A172 (cell line): Measurements from ENCODE around the gene MDC1. TPM values are rescaled to one million over a fixed set of nuclear protein-coding genes. Genes with fewer than 3 reads are reported as not detected.
"Not testable (repeated sequence)": the region's sequence is repeated elsewhere in the genome, so short reads cannot be mapped to it uniquely, and the experiment has no call there.

ENCODE experiments used
- DNase-seq: peaks from one replicate; pipeline ENCODE4 v3.0.0-alpha.2; 2015; ENCODE audit warnings: low spot score
- total RNA-seq: library from RNA; depleted of rRNA; stranded (reverse); fragments of >200 nt; shearing (Covaris generic); gene quantifications from 2 replicates; pipeline ENCODE4 v1.2.3, GENCODE V29; 2014

Gene MDC1
- total RNA-seq, 1 experiment from 2014 or later = 7.6 TPM

DNA sequence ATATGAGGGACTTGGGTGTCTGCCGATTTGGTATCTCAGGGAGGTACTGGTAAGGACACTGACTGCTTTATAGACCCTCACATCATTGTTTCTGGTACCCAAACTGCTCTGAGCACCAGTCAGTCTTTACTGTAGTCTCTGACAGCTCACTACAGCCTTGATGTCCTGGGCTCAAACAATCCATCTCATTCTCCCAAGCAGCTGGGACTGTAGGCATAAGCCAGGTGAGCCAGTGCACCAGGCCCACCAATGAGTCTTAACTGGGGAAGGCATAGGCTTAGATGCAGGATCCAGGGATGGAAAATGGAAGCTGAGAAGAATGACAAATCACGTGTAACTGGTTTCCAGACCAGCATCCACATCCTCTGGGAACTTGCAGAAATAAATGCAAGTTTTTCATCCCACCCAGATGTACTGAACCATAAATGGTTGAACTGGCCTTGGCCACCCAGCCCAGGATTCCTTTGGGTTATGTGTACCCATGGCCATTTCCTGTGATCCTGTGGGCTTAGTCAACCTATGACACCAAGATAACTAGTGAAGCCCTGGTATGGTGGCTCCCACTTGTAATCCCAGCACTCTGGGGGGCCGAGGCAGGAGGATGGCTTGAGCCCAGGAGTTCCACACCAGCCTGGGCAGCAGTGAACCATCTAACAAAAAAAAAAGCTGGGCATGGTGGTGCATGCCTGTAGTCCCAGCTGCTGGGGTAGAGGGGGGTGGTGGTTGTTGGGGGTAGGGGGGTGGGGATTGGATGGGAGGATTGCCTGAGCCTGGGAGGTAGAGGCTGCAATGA lies 8.8 kb upstream of the MDC1 start:
- DNase-seq = peak; percentile 76

DNA sequence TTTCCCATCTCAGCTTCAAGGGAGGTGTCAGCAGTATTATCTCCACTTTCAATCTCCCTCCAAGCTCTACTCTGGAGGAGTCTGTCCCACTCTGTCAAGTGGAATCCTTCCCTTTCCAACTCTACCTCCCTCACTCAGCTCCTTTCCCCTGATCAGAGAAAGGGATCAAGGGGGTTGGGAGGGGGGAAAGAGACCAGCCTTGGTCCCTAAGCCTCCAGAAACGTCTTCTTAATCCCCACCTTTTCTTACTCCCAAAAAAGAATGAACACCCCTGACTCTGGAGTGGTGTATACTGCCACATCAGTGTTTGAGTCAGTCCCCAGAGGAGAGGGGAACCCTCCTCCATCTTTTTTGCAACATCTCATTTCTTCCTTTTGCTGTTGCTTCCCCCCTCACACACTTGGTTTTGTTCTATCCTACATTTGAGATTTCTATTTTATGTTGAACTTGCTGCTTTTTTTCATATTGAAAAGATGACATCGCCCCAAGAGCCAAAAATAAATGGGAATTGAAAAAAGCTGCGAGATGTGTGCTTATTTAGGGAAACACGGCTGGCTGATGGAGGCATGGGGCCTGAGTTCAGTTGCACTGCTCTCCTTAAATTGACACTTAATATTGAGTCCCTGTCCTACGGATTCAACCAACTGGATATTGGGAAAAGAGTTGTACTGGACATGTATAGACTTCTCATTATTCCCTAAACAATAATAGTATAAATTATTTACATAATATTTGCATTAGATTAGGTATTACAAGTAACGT lies 8.0 kb upstream of the MDC1 start:
- peak; percentile 25 for DNase-seq

DNA sequence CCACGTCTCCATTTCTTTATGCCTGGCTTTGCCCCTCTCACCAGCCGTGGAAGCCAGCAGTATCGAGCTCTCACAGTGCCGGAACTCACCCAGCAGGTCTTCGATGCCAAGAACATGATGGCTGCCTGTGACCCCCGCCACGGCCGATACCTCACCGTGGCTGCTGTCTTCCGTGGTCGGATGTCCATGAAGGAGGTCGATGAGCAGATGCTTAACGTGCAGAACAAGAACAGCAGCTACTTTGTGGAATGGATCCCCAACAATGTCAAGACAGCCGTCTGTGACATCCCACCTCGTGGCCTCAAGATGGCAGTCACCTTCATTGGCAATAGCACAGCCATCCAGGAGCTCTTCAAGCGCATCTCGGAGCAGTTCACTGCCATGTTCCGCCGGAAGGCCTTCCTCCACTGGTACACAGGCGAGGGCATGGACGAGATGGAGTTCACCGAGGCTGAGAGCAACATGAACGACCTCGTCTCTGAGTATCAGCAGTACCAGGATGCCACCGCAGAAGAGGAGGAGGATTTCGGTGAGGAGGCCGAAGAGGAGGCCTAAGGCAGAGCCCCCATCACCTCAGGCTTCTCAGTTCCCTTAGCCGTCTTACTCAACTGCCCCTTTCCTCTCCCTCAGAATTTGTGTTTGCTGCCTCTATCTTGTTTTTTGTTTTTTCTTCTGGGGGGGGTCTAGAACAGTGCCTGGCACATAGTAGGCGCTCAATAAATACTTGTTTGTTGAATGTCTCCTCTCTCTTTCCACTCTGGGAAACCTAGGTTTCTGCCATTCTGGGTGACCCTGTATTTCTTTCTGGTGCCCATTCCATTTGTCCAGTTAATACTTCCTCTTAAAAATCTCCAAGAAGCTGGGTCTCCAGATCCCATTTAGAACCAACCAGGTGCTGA lies 7.0 kb upstream of the MDC1 start:
- DNase-seq = peak; percentile 19

DNA sequence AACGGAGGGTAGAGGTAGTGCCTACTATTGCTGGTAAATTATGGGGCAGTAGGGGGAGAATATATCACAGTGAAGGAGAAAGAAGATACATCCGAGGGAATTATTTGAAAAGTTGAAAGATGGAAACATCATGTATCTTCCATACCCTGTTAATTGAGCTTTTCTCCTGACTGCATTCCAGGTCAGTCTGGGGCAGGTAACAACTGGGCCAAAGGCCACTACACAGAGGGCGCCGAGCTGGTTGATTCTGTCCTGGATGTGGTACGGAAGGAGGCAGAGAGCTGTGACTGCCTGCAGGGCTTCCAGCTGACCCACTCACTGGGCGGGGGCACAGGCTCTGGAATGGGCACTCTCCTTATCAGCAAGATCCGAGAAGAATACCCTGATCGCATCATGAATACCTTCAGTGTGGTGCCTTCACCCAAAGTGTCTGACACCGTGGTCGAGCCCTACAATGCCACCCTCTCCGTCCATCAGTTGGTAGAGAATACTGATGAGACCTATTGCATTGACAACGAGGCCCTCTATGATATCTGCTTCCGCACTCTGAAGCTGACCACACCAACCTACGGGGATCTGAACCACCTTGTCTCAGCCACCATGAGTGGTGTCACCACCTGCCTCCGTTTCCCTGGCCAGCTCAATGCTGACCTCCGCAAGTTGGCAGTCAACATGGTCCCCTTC lies 6.2 kb upstream of the MDC1 start:
- not testable (repeated sequence) for DNase-seq

DNA sequence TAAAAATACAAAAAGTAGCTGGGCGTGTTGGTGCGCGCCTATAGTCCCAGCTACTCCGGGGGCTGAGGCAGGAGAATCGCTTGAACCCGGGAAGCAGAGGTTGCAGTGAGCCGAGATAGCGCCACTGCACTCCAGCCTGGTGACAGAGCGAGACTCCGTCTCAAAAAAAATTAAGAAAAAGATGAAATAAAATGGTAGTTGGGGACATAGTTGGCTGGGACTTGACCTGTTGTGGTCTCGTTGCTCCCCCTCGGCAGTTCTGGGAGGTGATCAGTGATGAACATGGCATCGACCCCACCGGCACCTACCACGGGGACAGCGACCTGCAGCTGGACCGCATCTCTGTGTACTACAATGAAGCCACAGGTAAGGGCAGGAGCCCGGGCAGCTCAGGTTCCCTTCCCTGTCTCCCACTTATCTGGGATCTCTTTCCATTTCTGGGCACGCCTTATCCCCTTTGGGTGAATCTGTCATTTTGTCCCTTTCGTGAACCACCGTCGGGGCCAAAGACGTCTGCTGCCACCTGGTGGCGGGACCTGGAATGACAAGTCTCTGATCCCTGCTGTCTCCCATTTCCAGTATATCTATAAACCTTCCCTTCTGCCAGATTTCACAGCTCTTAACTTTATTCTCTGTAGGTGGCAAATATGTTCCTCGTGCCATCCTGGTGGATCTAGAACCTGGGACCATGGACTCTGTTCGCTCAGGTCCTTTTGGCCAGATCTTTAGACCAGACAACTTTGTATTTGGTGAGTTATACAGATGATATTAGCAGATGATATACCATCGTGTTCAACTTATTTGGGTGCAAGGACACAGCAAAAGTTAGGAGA lies 5.4 kb upstream of the MDC1 start:
- DNase-seq = peak; percentile 71

DNA sequence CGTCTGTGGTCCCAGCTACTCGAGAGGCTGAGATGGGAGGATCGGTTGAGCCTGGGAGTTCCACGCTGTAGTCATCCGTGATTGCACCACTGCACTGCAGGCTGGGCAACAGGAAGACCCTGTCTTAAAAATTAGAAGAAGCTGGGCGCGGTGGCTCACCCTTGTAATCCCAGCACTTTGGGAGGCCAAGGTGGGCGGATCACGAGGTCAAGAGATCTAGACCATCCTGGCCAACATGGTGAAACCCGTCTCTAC lies 4.9 kb upstream of the MDC1 start:
- DNase-seq = not testable (repeated sequence)

DNA sequence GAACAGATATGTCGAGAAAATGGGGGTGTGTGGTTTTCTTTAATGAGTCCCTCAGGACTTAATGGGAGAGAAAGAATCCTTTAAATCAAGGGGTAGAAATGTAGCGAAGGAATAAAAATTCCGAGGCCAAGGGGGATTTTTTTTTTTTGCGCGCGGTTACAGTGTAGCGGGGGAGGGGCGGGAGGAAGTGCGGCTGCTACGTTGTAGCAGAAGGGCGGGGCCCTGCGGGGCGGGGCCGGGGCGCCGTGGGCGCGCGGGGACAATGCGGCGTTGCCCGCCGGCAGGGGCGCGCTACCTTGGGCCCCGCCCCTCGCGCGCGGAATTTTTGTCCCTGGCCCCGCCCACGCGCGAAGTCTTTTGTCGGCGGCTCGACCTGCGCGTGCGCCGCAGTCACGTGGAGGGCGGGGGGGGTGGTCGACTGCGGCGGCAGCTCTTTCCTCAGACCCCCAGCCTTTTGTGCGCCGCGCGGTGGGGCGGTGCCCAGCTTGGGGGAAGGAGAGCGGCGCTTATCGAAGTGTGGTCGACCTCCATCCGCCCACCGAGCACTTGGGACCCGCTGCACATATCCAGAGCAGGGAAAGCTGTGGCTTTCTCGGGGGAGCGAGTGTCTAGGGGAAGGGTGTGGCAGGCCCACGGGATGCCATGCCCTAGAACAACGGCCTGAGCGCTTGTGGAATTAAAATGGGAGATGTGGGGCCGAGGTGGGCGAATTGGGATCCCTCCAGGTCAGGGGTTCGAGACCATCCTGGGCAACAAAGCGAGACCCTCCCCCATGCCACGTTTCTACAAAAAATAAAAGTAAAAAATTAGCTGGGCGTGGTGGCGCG lies 4.3 kb upstream of the MDC1 start:
- peak; percentile 73 for DNase-seq

DNA sequence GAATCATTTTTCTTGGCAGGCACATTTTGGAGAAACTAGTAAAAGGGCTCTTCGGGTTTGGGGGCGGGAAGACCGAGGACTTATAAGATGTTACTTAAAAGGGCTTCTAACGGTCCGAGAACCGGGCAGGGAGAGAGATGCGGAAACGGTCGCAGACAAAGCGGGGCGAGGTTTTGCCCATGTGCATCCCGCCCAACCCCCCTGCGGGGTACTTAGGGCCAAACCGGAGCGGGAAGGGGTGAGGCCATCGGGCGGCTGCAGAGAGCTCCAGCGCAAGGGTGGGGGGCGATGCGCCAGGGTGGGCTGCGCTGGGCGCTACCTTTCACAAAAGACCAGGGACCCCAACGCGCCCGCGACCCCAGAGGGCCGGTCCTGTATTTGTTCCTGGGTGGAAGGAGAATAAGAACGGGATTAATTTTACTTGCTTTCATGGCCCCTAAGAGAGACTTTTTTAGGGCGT lies 3.7 kb upstream of the MDC1 start:
- peak; percentile 33 for DNase-seq

DNA sequence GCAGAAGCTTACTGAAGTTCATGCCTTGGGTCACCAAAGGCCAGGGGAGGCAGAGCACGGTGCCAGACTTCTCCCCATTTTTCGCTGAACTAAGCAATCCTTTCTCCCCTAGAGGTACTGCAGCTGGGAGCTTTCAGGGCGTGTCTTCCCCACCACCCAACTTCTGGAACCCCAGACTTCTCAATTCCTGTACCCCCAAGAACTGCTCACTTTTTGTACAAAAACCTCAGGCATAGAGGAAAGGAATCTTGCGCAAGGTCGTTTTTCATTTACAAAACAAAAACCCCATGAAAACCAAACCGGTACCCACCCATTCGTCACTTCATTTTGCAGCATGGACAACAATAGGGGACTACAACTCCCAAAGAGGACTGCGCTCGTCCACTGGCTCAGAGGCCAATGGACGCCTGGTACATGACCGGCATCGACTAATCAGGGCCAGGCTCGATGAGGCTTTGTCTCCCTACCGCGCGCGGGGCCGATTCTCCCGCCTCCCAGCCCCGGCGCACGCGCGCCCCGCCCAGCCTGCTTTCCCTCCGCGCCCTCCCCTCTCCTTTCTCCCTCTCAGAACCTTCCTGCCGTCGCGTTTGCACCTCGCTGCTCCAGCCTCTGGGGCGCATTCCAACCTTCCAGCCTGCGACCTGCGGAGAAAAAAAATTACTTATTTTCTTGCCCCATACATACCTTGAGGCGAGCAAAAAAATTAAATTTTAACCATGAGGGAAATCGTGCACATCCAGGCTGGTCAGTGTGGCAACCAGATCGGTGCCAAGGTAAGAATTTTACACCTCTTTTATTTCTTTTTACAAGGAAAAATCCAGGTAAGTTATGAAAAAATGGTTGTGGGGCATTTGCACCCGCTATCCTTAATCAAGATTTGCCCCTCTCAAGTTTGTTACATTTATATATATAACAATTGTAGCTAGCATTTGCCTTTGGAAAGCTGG lies 3.0 kb upstream of the MDC1 start, which contains the start of gene TUBB:
Gene TUBB (plus strand): TSS at position 562 of the 947 bp plus-strand sequence. CDS start 155 bp downstream, at position 717.
- DNase-seq = peak; percentile 97

DNA sequence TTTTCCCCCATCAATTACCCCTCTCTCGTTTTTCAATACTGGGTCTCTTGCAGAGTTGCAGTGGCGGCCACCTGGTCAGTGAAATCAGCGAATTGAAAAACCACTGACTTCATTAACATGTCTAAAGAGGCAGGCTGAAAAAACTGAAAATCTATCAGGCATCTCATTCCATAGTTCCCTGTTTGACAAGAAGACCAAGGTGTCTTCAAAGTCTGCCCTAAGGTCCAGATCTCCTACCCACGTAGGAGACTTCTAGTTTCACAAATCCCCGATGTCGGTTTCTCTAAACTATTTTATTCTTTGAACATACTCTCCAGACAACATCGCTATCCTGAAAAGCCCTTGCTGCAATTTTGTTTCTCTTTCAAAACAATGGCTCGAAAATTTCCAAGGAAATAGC lies 2.3 kb upstream of the MDC1 start:
- no peak for DNase-seq

DNA sequence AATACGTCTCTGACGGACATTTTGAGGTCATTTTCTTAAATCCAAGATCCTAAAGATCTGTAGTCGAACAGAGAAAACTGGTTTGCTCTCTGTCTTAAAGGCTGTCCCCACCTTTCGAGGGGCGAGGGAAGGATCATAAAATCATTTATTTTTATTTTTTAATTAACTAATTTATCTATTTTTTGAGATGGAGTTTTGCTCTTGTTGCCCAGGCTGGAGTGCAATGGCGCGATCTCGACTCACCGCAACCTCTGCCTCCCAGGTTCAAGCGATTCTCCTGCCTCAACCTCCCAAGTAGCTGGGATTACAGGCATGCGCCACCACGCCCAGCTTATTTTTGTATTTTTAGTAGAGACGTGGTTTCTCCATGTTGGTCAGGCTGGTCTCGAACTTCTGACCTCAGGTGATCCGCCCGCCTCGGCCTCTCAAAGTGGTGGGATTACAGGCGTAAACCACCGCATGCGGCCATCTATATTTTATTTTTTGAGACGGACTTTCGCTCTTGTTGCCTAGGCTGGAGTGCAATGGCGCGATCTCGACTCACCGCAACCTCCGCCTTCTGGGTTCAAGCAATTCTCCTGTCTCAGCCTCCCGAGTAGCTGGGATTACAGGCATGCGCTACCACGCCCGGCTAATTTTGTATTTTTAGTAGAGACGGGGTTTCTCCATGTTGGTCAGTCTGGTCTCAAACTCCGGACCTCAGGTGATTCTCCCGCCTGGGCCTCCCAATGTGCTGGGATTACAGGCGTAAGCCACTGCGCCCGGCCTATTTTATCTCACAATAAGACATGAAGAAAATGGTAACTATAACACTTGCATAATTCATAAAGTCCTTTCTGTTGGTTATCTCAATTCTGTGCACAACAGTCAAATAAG lies 1.0 kb upstream of the MDC1 start:
- not testable (repeated sequence) for DNase-seq

DNA sequence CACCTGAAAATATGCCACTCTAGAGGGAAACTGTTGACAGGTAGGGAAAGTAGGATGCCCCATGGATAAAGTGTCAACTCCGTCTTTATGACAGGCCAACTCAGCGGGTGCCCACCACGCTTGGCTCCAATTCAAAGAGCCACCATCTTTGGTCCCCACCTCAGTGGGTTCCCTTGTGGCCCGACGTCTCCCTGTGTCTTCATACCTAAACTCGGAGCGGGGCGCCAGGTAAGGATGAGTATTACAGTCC lies 277 bp downstream of the MDC1 start:
- DNase-seq = no peak

DNA sequence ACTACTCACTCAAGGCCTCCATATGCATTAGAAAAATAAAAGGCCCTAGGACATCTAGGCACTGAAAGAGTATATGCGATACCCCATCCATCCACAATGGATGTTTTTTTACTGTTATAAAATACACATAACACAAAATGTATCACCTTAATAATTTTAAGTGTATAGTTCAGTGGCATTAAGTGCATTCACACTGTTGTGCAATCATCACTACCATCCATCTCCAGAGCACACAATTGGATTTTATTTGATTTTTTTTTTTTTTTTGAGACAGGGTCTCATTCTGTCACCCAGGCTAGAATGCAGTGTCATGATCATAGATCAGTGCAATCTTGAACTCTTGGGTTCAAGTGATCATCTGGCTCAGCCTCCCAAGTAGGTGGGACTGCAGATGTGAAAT lies 2.8 kb downstream of the MDC1 start:
- no peak for DNase-seq

DNA sequence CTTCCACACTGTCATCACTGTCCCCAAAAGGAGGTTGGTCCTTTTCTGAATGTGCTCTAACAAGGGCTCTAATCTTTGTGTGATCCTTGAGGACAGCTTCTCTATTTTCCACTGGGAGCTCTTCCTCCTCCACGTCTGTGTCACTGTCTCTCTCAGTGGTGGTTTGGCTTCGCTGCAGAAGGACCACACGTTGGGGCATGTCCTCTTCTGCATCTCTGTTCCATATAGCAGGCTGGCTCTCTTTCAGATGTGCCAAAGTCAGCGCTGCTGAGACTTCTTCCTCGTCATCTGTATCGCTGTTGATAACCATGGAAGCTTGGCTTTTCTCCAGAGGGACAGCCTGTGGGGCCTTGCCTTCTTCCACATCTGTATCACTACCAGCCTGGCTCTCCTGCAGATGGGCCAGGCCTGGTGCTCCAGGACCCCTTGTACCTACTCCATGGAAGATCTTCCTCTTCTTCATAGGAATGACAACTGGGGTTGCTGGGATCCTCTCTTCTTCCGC lies 4.6 kb downstream of the MDC1 start:
- no peak for DNase-seq

DNA sequence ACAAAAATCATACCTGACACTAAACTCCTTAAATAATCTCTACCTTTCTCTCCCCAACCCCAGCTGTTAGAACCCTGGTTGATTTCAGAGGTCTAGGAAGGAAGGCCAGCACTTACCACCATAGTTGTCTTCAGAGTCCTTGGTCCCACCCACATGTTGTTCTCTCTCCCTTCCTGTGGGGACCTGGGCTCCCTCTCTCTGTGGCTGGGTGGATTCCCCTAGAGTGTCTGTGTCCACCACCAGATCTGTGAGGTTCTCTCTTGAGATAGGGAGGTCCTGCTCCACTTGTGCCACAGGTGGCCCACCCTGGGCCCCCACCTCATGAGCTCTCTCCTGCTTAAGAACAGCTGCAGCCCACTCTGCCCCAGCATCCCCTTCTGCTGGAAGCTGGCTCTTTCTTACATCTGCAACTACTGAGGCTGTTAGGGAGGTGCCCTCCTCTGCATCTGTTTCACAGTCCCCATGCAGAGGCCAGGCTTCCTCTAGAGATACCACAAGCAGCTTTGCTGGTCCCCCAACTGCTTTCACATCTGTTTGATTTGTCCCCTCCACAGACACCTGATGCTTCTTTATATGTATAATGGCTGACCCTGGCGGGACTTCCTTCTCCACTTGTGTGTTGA lies 5.2 kb downstream of the MDC1 start:
- no peak for DNase-seq

DNA sequence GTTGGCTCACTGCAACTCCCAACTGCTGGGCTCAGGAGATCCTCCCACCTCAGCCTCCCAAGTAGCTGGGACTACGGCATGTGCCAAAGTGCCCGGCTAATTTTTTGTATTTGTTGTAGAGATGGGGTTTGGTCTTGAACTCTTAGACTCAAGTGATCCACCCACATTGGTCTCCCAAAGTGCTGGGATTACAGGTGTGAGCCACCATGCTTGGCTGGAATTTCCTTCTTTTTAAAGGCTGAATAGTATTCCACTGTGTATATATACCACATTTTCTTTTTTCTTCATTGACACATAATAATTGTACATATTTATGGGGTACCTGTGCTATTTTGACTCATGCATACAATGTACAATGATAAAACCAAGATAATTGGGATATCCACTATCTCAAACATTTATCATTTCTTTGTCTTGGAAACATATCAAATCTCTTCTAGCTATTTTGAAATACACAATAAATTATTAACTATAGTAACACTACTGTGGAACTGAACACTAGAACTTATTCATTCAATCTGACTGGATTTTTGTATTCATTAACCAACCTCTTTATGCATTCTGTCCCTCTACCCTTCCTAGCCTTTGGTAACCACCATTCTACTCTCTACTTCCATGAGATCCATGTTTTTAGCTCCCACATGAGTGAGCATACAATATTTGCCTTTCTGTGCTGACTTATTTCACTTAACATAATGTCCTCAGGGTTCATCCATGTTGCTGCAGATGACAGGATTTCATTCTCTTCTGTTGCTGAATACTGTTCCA lies 7.8 kb downstream of the MDC1 start:
- DNase-seq = no peak
